Fibroblast of lung (primary cell): Measurements from ENCODE around the gene UCP2. TPM values are rescaled to one million over a fixed set of nuclear protein-coding genes. Genes with fewer than 3 reads are reported as not detected.
A peak's percentile ranks its signal among the peaks of the same experiment; 100 is the strongest.

ENCODE experiments used
- DNase-seq, 2 donors: peaks; one replicate each; pipeline versions ENCODE4 v3.0.0 to v3.0.0-alpha.2; 2010; ENCODE audit warnings: low read depth in 2 of 2
- H2AFZ ChIP-seq: 2 replicates; pipeline ENCODE4 v1.5.1; 2012; ENCODE audit warnings: low read length, control low read depth, inconsistent platforms
- H3K27ac ChIP-seq: 2 replicates; pipeline ENCODE4 v1.5.1; 2011; ENCODE audit warnings: low read length, control low read depth; ENCODE audit not compliant: insufficient read depth
- H3K27me3 ChIP-seq: 2 replicates; pipeline ENCODE4 v1.5.1; 2011; ENCODE audit warnings: mild to moderate bottlenecking, low read length; ENCODE audit not compliant: control insufficient read depth, insufficient read depth
- H3K36me3 ChIP-seq: 2 replicates; pipeline ENCODE4 v1.5.1; 2011; ENCODE audit warnings: low read length; ENCODE audit not compliant: control insufficient read depth, insufficient read depth
- H3K4me1 ChIP-seq: 2 replicates; pipeline ENCODE4 v1.5.1; 2011; ENCODE audit warnings: low read length; ENCODE audit not compliant: control insufficient read depth, insufficient read depth; ENCODE audit errors: extremely low read depth
- H3K4me2 ChIP-seq: 2 replicates; pipeline ENCODE4 v1.5.1; 2011; ENCODE audit warnings: low read length, control low read depth; ENCODE audit not compliant: insufficient read depth; ENCODE audit errors: extremely low read depth
- H3K4me3 ChIP-seq, 4 experiments: fragments of 200-600 bp in 1 of 4; sonication (generic) in 1 of 4; replicated peaks in 1 of 4; 2 replicates each; pipeline ENCODE4 v1.5.1; 2011 to 2016; ENCODE audit warnings: low read length in 4 of 4, low read depth in 3 of 4, mild to moderate bottlenecking in 3 of 4, control low read depth in 2 of 4, inconsistent platforms in 1 of 4, mixed read lengths in 1 of 4; ENCODE audit not compliant: insufficient read depth in 1 of 4; ENCODE audit errors: control extremely low read depth in 1 of 4
- H3K79me2 ChIP-seq: 2 replicates; pipeline ENCODE4 v1.5.1; 2012; ENCODE audit warnings: mild to moderate bottlenecking, low read length, inconsistent platforms; ENCODE audit not compliant: control insufficient read depth, insufficient read depth
- H3K9ac ChIP-seq: 2 replicates; pipeline ENCODE4 v1.5.1; 2011; ENCODE audit warnings: mild to moderate bottlenecking, low read length, control low read depth; ENCODE audit not compliant: insufficient read depth
- H3K9me3 ChIP-seq: 2 replicates; pipeline ENCODE4 v1.5.1; 2012; ENCODE audit warnings: low read depth, low read length; ENCODE audit not compliant: control insufficient read depth, insufficient read depth
- H4K20me1 ChIP-seq: 2 replicates; pipeline ENCODE4 v1.5.1; 2011; ENCODE audit warnings: low read length; ENCODE audit not compliant: control insufficient read depth, insufficient read depth; ENCODE audit errors: extremely low read depth
- CTCF ChIP-seq, 2 donors: IDR thresholded peaks in 1 of 2; conservative IDR thresholded peaks in 1 of 2; 1 replicate in 1 of 2; 2 replicates in 1 of 2; pipeline ENCODE4 v1.5.1; 2011 to 2012; ENCODE audit warnings: low read length in 2 of 2, control low read depth in 1 of 2, inconsistent platforms in 1 of 2, low read depth in 1 of 2, mild to moderate bottlenecking in 1 of 2
- EZH2 ChIP-seq: IDR thresholded peaks from 2 replicates; pipeline ENCODE4 v1.5.1; 2012; ENCODE audit warnings: low read length, control low read depth, mild to moderate bottlenecking; ENCODE audit errors: missing control alignments
- polyA plus RNA-seq, 2 donors: library from polyadenylated mRNA; depleted of rRNA in 1 of 2; stranded (reverse) in 1 of 2; unstranded in 1 of 2; fragments of >200 nt; gene quantifications; 2 replicates each; pipeline ENCODE4 v1.2.1, GENCODE V29; 2011 to 2012; ENCODE audit warnings: missing spikeins in 1 of 2
- total RNA-seq: library from RNA; depleted of rRNA; stranded (reverse); fragments of >200 nt; gene quantifications from 2 replicates; pipeline ENCODE4 v1.2.1, GENCODE V29; 2014

The UCP2 gene
- total and polyA plus RNA-seq, 2 donors (not counting 1 experiment from before 2014, with no cell fraction given) = 4.8 to 11.5 TPM

- TF ChIP-seq EZH2 = no peak
- no peak for TF ChIP-seq CTCF (conservative IDR thresholded peaks at IDR 0.05 in 1 of 2, IDR thresholded peaks at IDR 0.05 in 1 of 2; ENCODE audit: low read depth in 1 of 2, low read length in 2 of 2)
- Histone ChIP-seq H3K4me3 (no peak overlapping the region), H3K36me3 (no peaks in the 10 kb centered on the region), H3K9me3 (no peaks in the 10 kb centered on the region), H3K4me2 (no peak overlapping the region), H3K27me3 (no peaks in the 10 kb centered on the region), H2AFZ (no peak overlapping the region), H3K27ac (no peak overlapping the region), H4K20me1 (no peaks in the 10 kb centered on the region), H3K4me1 (no peaks in the 10 kb centered on the region), H3K9ac (no peak overlapping the region), H3K79me2 (no peaks in the 10 kb centered on the region)
- DNase-seq = peak in 1 of 2 donors; percentile 82
These were observed 30.8 kb downstream of the UCP2 start for GRCh38 chr11:73951797-73952196.

- peak; percentile 45 to 49 for DNase-seq
- Histone ChIP-seq H2AFZ (no peak within 1 kb of the TSS), H3K27me3 (no peaks in the 10 kb centered on the region), H3K79me2 (no peaks in the 10 kb centered on the region), H3K9me3 (no peaks in the 10 kb centered on the region), H3K27ac (no peak within 1 kb of the TSS), H3K4me1 (no peaks in the 10 kb centered on the region), H3K36me3 (no peaks in the 10 kb centered on the region), H3K4me2 (no peak within 1 kb of the TSS), H4K20me1 (no peaks in the 10 kb centered on the region), H3K4me3 (no peak within 1 kb of the TSS), H3K9ac (no peak within 1 kb of the TSS)
- TF ChIP-seq CTCF (conservative IDR thresholded peaks at IDR 0.05 in 1 of 2, IDR thresholded peaks at IDR 0.05 in 1 of 2; ENCODE audit: low read depth in 1 of 2, low read length in 2 of 2) (no peak), EZH2 (no peak)
These were observed 31.6 kb downstream of the UCP2 start, which contains the start of gene DNAJB13 for GRCh38 chr11:73950869-73951710. TSS of gene DNAJB13 (plus strand) at chr11:73951026. CDS start at chr11:73951070, 44 bp downstream.

GRCh38 chr11:73949912-73950311, 32.7 kb downstream of the UCP2 start:
- Histone ChIP-seq H3K9me3 (no peaks in the 10 kb centered on the region), H3K9ac (no peak overlapping the region), H3K79me2 (no peaks in the 10 kb centered on the region), H3K27ac (no peak overlapping the region), H2AFZ (no peak overlapping the region), H3K4me3 (no peak overlapping the region), H3K4me2 (no peak overlapping the region), H4K20me1 (no peaks in the 10 kb centered on the region), H3K27me3 (no peaks in the 10 kb centered on the region), H3K4me1 (no peaks in the 10 kb centered on the region), H3K36me3 (no peaks in the 10 kb centered on the region)
- no peak for DNase-seq
- TF ChIP-seq EZH2 (no peak), CTCF (conservative IDR thresholded peaks at IDR 0.05 in 1 of 2, IDR thresholded peaks at IDR 0.05 in 1 of 2; ENCODE audit: low read depth in 1 of 2, low read length in 2 of 2) (no peak)
